WTC11 (cell line): Measurements from ENCODE around the gene INHBC. TPM values are rescaled to one million over a fixed set of nuclear protein-coding genes. Genes with fewer than 3 reads are reported as not detected.
A peak's percentile ranks its signal among the peaks of the same experiment; 100 is the strongest.

Experiments used
- ATAC-seq: fragments of 200-7000 bp; cut with Tn5 transposase; 2 replicates; pipeline ENCODE4 v1.10.0; 2021; ENCODE audit warnings: mild to moderate bottlenecking, moderate library complexity
- CTCF ChIA-PET: fragments of 300-600 bp; sonication (Branson Sonifier 250); formaldehyde crosslinking; loops from one replicate; lab custom pipeline; 2021; ENCODE audit warnings: antibody characterized with exemption; lab: Charles Lee
- POLR2A ChIA-PET: fragments of 350-600 bp; sonication (Branson Sonifier 250); formaldehyde crosslinking; loops from one replicate; lab custom pipeline; 2021; ENCODE audit warnings: antibody characterized with exemption; lab: Charles Lee
- DNase-seq: peaks from one replicate; pipeline ENCODE4 v3.0.0; 2021; ENCODE audit warnings: low spot score
- H3K27ac Mint-ChIP-seq: 2 replicates; pipeline ENCODE4 v1.8.0; 2021; ENCODE audit warnings: mixed read lengths
- H3K27me3 Mint-ChIP-seq: 2 replicates; pipeline ENCODE4 v1.8.0; 2021; ENCODE audit warnings: low read depth, mild to moderate bottlenecking, moderate library complexity, mixed read lengths
- H3K36me3 Mint-ChIP-seq: 2 replicates; pipeline ENCODE4 v1.8.0; 2021; ENCODE audit warnings: mixed read lengths
- H3K4me1 Mint-ChIP-seq: 2 replicates; pipeline ENCODE4 v1.8.0; 2022; ENCODE audit warnings: mixed read lengths
- H3K4me3 Mint-ChIP-seq: 2 replicates; pipeline ENCODE4 v1.8.0; 2021; ENCODE audit warnings: mild to moderate bottlenecking, moderate library complexity, mixed read lengths
- H3K9me3 Mint-ChIP-seq: 2 replicates; pipeline ENCODE4 v1.8.0; 2021; ENCODE audit warnings: mixed read lengths
- ELF4 ChIP-seq: sonication (generic); formaldehyde crosslinking; IDR thresholded peaks from 2 replicates; pipeline ENCODE4 v1.8.1; 2022; ENCODE audit warnings: low read depth, mild to moderate bottlenecking, moderate library complexity, missing genetic modification reagents
- ETV6 ChIP-seq: sonication (generic); formaldehyde crosslinking; IDR thresholded peaks from 2 replicates; pipeline ENCODE4 v1.8.1; 2022; ENCODE audit warnings: mild to moderate bottlenecking, missing genetic modification reagents
- FOXP1 ChIP-seq: sonication (generic); formaldehyde crosslinking; IDR thresholded peaks from 2 replicates; pipeline ENCODE4 v1.8.0; 2022; ENCODE audit warnings: missing genetic modification reagents, mild to moderate bottlenecking, moderate library complexity, borderline replicate concordance
- NR3C1 ChIP-seq: sonication (generic); formaldehyde crosslinking; conservative IDR thresholded peaks from 2 replicates; pipeline ENCODE4 v1.8.1; 2023; ENCODE audit warnings: low read depth, mild to moderate bottlenecking, missing genetic modification reagents
- TEAD4 ChIP-seq: sonication (generic); formaldehyde crosslinking; IDR thresholded peaks from 2 replicates; pipeline ENCODE4 v1.8.0; 2022; ENCODE audit warnings: mild to moderate bottlenecking, missing genetic modification reagents
- total RNA-seq: library from RNA; stranded (reverse); gene quantifications from 3 replicates; pipeline ENCODE4 v1.2.3, GENCODE V29; 2021
- TF ChIP-seq, protein P1 (sequence below): sonication (generic); formaldehyde crosslinking; IDR thresholded peaks from 2 replicates; pipeline ENCODE4 v1.8.1; 2022; ENCODE audit warnings: low read depth, missing genetic modification reagents, borderline replicate concordance
- TF ChIP-seq, protein P2 (sequence below): fragments of 250-450 bp; sonication (Bioruptor Pico); conservative IDR thresholded peaks from 2 replicates; pipeline ENCODE4 v1.9.0; 2021; ENCODE audit warnings: mild to moderate bottlenecking
- TF ChIP-seq, protein P3 (sequence below): sonication (generic); formaldehyde crosslinking; IDR thresholded peaks from 2 replicates; pipeline ENCODE4 v1.8.0; 2023; ENCODE audit warnings: missing genetic modification reagents, mild to moderate bottlenecking, borderline replicate concordance
- TF ChIP-seq, protein P4 (sequence below): sonication (generic); formaldehyde crosslinking; IDR thresholded peaks from 2 replicates; pipeline ENCODE4 v1.8.1; 2022; ENCODE audit warnings: missing genetic modification reagents, borderline replicate concordance

Gene INHBC
- total RNA-seq, 1 experiment from 2014 or later: 0.20 TPM

DNA sequence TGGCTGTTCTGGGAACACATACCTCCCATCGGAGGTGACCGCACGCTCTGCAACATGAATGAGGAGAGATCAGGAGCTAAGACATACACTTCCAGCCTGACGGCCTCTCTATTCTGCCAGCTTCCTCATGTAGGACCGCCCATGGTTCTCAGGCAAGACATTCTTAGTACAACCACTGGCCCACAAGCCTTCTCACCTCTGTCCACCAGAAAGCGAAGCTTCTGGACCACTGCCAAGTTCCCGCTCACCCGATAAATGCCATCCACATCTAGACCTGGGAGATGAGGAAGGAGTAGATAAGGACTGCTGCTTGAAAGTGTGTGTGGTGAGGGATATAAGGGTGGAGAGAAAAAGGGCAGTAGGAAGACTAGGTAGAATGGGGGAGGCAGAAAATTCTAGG lies 39.8 kb downstream of the INHBC start:
- TF ChIP-seq, protein P1, sequence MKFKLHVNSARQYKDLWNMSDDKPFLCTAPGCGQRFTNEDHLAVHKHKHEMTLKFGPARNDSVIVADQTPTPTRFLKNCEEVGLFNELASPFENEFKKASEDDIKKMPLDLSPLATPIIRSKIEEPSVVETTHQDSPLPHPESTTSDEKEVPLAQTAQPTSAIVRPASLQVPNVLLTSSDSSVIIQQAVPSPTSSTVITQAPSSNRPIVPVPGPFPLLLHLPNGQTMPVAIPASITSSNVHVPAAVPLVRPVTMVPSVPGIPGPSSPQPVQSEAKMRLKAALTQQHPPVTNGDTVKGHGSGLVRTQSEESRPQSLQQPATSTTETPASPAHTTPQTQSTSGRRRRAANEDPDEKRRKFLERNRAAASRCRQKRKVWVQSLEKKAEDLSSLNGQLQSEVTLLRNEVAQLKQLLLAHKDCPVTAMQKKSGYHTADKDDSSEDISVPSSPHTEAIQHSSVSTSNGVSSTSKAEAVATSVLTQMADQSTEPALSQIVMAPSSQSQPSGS: no peak
- TF ChIP-seq ELF4 (CRISPR knock-in tag): no peak
- no peak for TF ChIP-seq FOXP1
- TF ChIP-seq TEAD4: no peak
- TF ChIP-seq, all 79 proteins: peak for 0
- peaks cover 31% of the 10 kb centered on the region for H3K4me1 Mint-ChIP-seq
- POLR2A ChIA-PET: interaction anchor here (0.5 to 1.7 kb wide), 5 partner anchors 14 to 722 kb away, joined by 3 to 6 read pairs (median 3); no protein-coding TSS in a partner anchor
- H3K9me3 Mint-ChIP-seq: no peaks in the 10 kb centered on the region
- CTCF ChIA-PET: interaction anchor here (0.6 to 5.0 kb wide), 13 partner anchors 9 to 387 kb away, joined by 3 to 88 read pairs (median 7); partner anchors contain the start of genes GLI1 and INHBE
- H3K27ac Mint-ChIP-seq: no peak overlapping the region
- peak overlapping the region; percentile 77 for H3K4me3 Mint-ChIP-seq
- no peaks in the 10 kb centered on the region for H3K36me3 Mint-ChIP-seq
- H3K27me3 Mint-ChIP-seq: peaks cover 85% of the 10 kb centered on the region
- DNase-seq (no peak), ATAC-seq (no peak)

DNA sequence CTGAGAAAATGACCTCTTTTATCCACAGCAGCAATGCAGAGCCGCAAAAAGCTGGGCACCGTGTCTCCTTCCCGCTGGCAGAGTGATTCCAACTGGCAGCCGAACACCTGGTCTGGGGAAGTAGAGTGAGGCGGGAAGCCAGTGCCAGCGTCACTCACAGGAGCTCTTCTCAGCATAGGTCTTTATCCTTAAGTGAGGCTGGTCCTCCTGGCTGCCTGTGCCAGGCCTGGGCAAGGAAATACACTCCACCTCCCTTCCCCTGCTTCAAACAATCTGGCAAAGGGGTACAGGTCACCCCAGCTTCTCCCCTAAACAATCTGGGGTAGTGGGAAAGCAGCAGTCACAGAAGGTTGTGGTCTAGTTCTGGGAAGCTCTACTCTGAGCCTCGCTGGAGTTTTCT lies 40.3 kb downstream of the INHBC start:
- Mint-ChIP-seq H3K4me3 (peak overlapping the region; percentile 77), H3K36me3 (no peaks in the 10 kb centered on the region), H3K27ac (no peak overlapping the region), H3K27me3 (peaks cover 89% of the 10 kb centered on the region), H3K9me3 (no peaks in the 10 kb centered on the region), H3K4me1 (peaks cover 31% of the 10 kb centered on the region)
- no peak; the same call in 1 of the 2 replicates for ATAC-seq
- TF ChIP-seq, protein P2, sequence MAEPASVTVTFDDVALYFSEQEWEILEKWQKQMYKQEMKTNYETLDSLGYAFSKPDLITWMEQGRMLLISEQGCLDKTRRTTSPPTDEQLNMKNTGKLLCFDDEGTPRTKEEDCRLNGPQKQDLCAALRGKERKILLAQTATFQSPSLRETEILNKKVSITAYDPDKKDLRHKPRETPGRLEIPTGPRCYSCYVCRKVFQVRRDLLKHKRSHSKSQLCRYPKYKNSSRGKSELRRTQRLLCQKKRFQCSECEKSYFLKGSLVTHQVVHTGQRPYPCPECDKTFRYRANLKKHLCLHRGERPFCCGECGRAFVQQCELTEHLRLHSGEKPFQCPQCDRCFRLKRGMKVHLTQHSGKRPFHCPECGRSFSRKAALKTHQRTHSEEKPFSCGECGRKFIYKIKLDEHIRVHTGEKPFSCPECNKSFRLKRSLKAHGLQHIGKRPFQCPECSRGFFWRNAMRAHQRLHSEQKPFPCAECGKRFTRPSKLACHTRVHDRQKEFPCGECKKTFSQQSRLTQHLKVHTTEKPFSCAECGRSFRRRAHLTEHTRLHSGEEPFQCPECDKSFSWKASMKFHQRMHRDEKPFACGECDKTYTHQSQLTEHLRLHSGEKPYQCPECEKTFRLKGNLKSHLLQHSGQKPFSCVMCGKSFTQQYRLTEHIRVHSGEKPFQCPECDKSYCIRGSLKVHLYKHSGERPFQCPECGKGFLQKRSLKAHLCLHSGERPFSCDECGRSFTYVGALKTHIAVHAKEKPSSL (CRISPR knock-in tag): no peak
- TF ChIP-seq ETV6 (CRISPR knock-in tag): no peak
- TF ChIP-seq, protein P3, sequence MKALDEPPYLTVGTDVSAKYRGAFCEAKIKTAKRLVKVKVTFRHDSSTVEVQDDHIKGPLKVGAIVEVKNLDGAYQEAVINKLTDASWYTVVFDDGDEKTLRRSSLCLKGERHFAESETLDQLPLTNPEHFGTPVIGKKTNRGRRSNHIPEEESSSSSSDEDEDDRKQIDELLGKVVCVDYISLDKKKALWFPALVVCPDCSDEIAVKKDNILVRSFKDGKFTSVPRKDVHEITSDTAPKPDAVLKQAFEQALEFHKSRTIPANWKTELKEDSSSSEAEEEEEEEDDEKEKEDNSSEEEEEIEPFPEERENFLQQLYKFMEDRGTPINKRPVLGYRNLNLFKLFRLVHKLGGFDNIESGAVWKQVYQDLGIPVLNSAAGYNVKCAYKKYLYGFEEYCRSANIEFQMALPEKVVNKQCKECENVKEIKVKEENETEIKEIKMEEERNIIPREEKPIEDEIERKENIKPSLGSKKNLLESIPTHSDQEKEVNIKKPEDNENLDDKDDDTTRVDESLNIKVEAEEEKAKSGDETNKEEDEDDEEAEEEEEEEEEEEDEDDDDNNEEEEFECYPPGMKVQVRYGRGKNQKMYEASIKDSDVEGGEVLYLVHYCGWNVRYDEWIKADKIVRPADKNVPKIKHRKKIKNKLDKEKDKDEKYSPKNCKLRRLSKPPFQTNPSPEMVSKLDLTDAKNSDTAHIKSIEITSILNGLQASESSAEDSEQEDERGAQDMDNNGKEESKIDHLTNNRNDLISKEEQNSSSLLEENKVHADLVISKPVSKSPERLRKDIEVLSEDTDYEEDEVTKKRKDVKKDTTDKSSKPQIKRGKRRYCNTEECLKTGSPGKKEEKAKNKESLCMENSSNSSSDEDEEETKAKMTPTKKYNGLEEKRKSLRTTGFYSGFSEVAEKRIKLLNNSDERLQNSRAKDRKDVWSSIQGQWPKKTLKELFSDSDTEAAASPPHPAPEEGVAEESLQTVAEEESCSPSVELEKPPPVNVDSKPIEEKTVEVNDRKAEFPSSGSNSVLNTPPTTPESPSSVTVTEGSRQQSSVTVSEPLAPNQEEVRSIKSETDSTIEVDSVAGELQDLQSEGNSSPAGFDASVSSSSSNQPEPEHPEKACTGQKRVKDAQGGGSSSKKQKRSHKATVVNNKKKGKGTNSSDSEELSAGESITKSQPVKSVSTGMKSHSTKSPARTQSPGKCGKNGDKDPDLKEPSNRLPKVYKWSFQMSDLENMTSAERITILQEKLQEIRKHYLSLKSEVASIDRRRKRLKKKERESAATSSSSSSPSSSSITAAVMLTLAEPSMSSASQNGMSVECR: no peak
- TF ChIP-seq, protein P4, sequence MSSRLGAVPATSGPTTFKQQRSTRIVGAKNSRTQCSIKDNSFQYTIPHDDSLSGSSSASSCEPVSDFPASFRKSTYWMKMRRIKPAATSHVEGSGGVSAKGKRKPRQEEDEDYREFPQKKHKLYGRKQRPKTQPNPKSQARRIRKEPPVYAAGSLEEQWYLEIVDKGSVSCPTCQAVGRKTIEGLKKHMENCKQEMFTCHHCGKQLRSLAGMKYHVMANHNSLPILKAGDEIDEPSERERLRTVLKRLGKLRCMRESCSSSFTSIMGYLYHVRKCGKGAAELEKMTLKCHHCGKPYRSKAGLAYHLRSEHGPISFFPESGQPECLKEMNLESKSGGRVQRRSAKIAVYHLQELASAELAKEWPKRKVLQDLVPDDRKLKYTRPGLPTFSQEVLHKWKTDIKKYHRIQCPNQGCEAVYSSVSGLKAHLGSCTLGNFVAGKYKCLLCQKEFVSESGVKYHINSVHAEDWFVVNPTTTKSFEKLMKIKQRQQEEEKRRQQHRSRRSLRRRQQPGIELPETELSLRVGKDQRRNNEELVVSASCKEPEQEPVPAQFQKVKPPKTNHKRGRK (CRISPR knock-in tag): no peak
- no peak for TF ChIP-seq NR3C1 (CRISPR knock-in tag)
- POLR2A ChIA-PET: interaction anchor here (0.5 to 1.7 kb wide), 5 partner anchors 14 to 722 kb away, joined by 3 to 6 read pairs (median 3); no protein-coding TSS in a partner anchor
- CTCF ChIA-PET: interaction anchor here (0.6 to 5.0 kb wide), 22 partner anchors 9 to 387 kb away, joined by 3 to 88 read pairs (median 4); partner anchors contain the start of genes ARHGEF25, GLI1, INHBE and LRP1
- no peak for DNase-seq
